Esophagus muscularis mucosa (tissue), 4 donors: Measurements from ENCODE around the gene MYO16. TPM values are rescaled to one million over a fixed set of nuclear protein-coding genes. Genes with fewer than 3 reads are reported as not detected.

ENCODE experiments used
- DNase-seq: peaks from one replicate; pipeline ENCODE4 v3.0.0-alpha.2; 2017; ENCODE audit errors: extremely low spot score
- H3K27ac ChIP-seq, 4 donors: fragments of 200-600 bp; sonication (generic); replicated peaks in 1 of 4; 1 replicate in 3 of 4; 2 replicates in 1 of 4; pipeline ENCODE4 v1.5.1; 2016 to 2019; ENCODE audit warnings: mild to moderate bottlenecking in 1 of 4
- H3K27me3 ChIP-seq, 4 donors: fragments of 200-600 bp; sonication (generic); one replicate each; pipeline versions ENCODE4 v1.5.1 to v1.6.0; 2016 to 2019
- H3K36me3 ChIP-seq, 4 donors: fragments of 200-600 bp; sonication (generic); one replicate each; pipeline ENCODE4 v1.5.1; 2016 to 2019
- H3K4me1 ChIP-seq, 4 donors: fragments of 200-600 bp; sonication (generic); one replicate each; pipeline ENCODE4 v1.5.1; 2016 to 2019
- H3K4me3 ChIP-seq, 4 donors: fragments of 200-600 bp; sonication (generic); 1 replicate in 2 of 4; 2 replicates in 2 of 4; pipeline ENCODE4 v1.5.1; 2016 to 2019; ENCODE audit warnings: mild to moderate bottlenecking in 4 of 4, moderate library complexity in 1 of 4
- H3K9me3 ChIP-seq, 4 donors: fragments of 200-600 bp; sonication (generic); 1 replicate in 3 of 4; 2 replicates in 1 of 4; pipeline ENCODE4 v1.5.1; 2016 to 2019
- CTCF ChIP-seq, 3 experiments: fragments of 200-600 bp in 2 of 3; fragments of 450-650 bp in 1 of 3; sonication (generic) in 2 of 3; IDR thresholded peaks; one replicate each; pipeline ENCODE4 v1.5.1; 2017 to 2019; ENCODE audit warnings: antibody characterized with exemption in 3 of 3, mild to moderate bottlenecking in 2 of 3, moderate library complexity in 1 of 3
- EP300 ChIP-seq: sonication (generic); formaldehyde crosslinking; IDR thresholded peaks from one replicate; pipeline ENCODE4 v1.6.1; 2017; ENCODE audit warnings: antibody characterized with exemption
- POLR2A ChIP-seq: fragments of 450-650 bp; IDR thresholded peaks from one replicate; pipeline ENCODE4 v1.6.1; 2017; ENCODE audit warnings: antibody characterized with exemption, moderate library complexity, mild to moderate bottlenecking, low read depth
- POLR2AphosphoS5 ChIP-seq, 2 donors: sonication (generic); formaldehyde crosslinking; IDR thresholded peaks; one replicate each; pipeline ENCODE4 v1.6.1; 2017; ENCODE audit warnings: antibody characterized with exemption in 2 of 2
- WGBS: methylation state at CpG from one replicate; pipeline ENCODE4 v1.1.5; 2018; 5-methylcytosine and 5-hydroxymethylcytosine counted together
- intact Hi-C: fragments of 100-400 bp; cut with DNase I; formaldehyde crosslinking; loops from one replicate; pipeline ENCODE4 v1.15.1; 2023
- total RNA-seq, 4 donors: library from RNA; depleted of rRNA; stranded (reverse); fragments of >200 nt; gene quantifications; one replicate each; pipeline versions ENCODE4 v1.1.0 to v1.2.1, GENCODE V29; 2016

The MYO16 gene
- total RNA-seq, 4 donors from 2014 or later: 1.2 to 3.7 (median 1.8) TPM

GRCh38 chr13:109180905-109181425, 551.6 kb downstream of the MYO16 start:
- H3K9me3 ChIP-seq: no peaks in the 10 kb centered on the region
- no peaks in the 10 kb centered on the region for H3K36me3 ChIP-seq
- intact Hi-C loops: no loop called here
- WGBS: 77% methylated on average over 4 of the region's 4 CpGs
- H3K27me3 ChIP-seq: no peaks in the 10 kb centered on the region
- no peak for TF ChIP-seq POLR2A
- TF ChIP-seq EP300: no peak
- TF ChIP-seq CTCF (IDR thresholded peaks at IDR 0.05): no peak
- H3K4me3 ChIP-seq: no peak overlapping the region
- no peaks in the 10 kb centered on the region for H3K4me1 ChIP-seq
- DNase-seq: no peak
- H3K27ac ChIP-seq: no peak overlapping the region

- no peaks in the 10 kb centered on the region for H3K4me1 ChIP-seq
- no peaks in the 10 kb centered on the region for H3K9me3 ChIP-seq
- H3K27me3 ChIP-seq: no peaks in the 10 kb centered on the region
- no peak for TF ChIP-seq POLR2A
- TF ChIP-seq EP300: no peak
- no peak for TF ChIP-seq POLR2AphosphoS5 (IDR thresholded peaks at IDR 0.05)
- no peak for TF ChIP-seq CTCF (IDR thresholded peaks at IDR 0.05)
- H3K36me3 ChIP-seq: no peaks in the 10 kb centered on the region
- DNase-seq: no peak
- no peak overlapping the region for H3K27ac ChIP-seq
- intact Hi-C loops: no loop called here
- H3K4me3 ChIP-seq: no peak overlapping the region
- 75% methylated on average over 11 of the region's 11 CpGs for WGBS
These were observed 553.5 kb downstream of the MYO16 start for GRCh38 chr13:109182777-109183465.

- Histone ChIP-seq H3K9me3 (no peaks in the 10 kb centered on the region), H3K36me3 (no peaks in the 10 kb centered on the region), H3K4me3 (no peak overlapping the region), H3K4me1 (no peaks in the 10 kb centered on the region), H3K27ac (no peak overlapping the region), H3K27me3 (no peaks in the 10 kb centered on the region)
- intact Hi-C loops: no loop called here
- WGBS: 71% methylated on average over 3 of the region's 3 CpGs
- no peak for DNase-seq
- TF ChIP-seq CTCF (IDR thresholded peaks at IDR 0.05): no peak
- no peak for TF ChIP-seq EP300
- no peak for TF ChIP-seq POLR2AphosphoS5 (IDR thresholded peaks at IDR 0.05)
- no peak for TF ChIP-seq POLR2A
These were observed 562.0 kb downstream of the MYO16 start for GRCh38 chr13:109191413-109191812.

- no peaks in the 10 kb centered on the region for H3K4me1 ChIP-seq
- intact Hi-C loops: no loop called here
- TF ChIP-seq POLR2AphosphoS5 (IDR thresholded peaks at IDR 0.05): no peak
- no peak for TF ChIP-seq CTCF (IDR thresholded peaks at IDR 0.05)
- TF ChIP-seq POLR2A: no peak
- no peak for TF ChIP-seq EP300
- no peaks in the 10 kb centered on the region for H3K9me3 ChIP-seq
- no peak overlapping the region for H3K27ac ChIP-seq
- H3K36me3 ChIP-seq: no peaks in the 10 kb centered on the region
- DNase-seq: no peak
- no peak overlapping the region for H3K4me3 ChIP-seq
- no peaks in the 10 kb centered on the region for H3K27me3 ChIP-seq
These were observed 562.9 kb downstream of the MYO16 start for GRCh38 chr13:109192306-109192705.

- peaks cover 0 to 9% (median 1%) of the 10 kb centered on the region in 4 donors for H3K4me1 ChIP-seq
- no peaks in the 10 kb centered on the region for H3K36me3 ChIP-seq
- intact Hi-C loops: loop anchor here (5.0 kb wide), 1 partner anchor 35 kb away; no protein-coding TSS in a partner anchor
- TF ChIP-seq POLR2A (no peak), CTCF (IDR thresholded peaks at IDR 0.05) (peak in 1 of 3 experiments; percentile 11)
- DNase-seq: no peak
- H3K27ac ChIP-seq: no peak overlapping the region
- 91% methylated on average over 9 of the region's 9 CpGs for WGBS
- no peaks in the 10 kb centered on the region for H3K27me3 ChIP-seq
- H3K9me3 ChIP-seq: no peaks in the 10 kb centered on the region
- no peak overlapping the region for H3K4me3 ChIP-seq
These were observed 567.5 kb downstream of the MYO16 start for GRCh38 chr13:109196948-109197347.
